ENCODE results near the gene PRDM12.

GRCh38 chr9:130654879-130655278 lies 9.5 kb upstream of the PRDM12 start:
- TF ChIP-seq GATA2 (IDR thresholded peaks at IDR 0.05; ENCODE audit: low read depth, low read length) (no peak), GATA3 (IDR thresholded peaks at IDR 0.05; ENCODE audit: low read depth, low read length) (no peak)
